Measurements from ENCODE around the gene CAPG. TPM values are rescaled to one million over a fixed set of nuclear protein-coding genes. Genes with fewer than 3 reads are reported as not detected.
"Not testable (repeated sequence)": the region's sequence is repeated elsewhere in the genome, so short reads cannot be mapped to it uniquely, and the experiment has no call there.

CAPG gene
- total RNA-seq, 1 donor from 2014 or later = 208 TPM

DNA sequence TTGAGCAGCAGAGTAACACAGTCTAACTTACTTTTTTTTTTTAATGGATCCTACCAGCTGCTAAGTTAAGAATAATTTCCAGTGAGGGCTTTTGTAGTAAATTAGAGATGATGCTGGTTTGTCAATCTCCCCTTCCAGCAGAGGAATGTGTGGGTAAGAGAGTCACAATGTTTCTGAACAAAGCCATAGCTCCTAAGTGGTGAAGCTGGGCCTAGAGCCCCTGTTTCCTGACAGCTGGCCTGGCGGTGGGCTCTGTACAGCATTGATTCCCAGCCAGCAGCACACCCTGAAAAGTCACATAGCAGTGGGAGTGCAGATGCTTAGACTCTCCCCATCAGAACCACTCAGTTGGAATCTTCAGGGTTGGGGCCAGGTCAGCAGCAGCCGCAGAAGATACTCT is 24.4 kb downstream of the CAPG start:
- TF ChIP-seq, protein P1, sequence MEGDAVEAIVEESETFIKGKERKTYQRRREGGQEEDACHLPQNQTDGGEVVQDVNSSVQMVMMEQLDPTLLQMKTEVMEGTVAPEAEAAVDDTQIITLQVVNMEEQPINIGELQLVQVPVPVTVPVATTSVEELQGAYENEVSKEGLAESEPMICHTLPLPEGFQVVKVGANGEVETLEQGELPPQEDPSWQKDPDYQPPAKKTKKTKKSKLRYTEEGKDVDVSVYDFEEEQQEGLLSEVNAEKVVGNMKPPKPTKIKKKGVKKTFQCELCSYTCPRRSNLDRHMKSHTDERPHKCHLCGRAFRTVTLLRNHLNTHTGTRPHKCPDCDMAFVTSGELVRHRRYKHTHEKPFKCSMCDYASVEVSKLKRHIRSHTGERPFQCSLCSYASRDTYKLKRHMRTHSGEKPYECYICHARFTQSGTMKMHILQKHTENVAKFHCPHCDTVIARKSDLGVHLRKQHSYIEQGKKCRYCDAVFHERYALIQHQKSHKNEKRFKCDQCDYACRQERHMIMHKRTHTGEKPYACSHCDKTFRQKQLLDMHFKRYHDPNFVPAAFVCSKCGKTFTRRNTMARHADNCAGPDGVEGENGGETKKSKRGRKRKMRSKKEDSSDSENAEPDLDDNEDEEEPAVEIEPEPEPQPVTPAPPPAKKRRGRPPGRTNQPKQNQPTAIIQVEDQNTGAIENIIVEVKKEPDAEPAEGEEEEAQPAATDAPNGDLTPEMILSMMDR (IDR thresholded peaks at IDR 0.05) = no peak
- ChIA-PET POLR2A (interaction anchor here (0.9 to 1.5 kb wide), 2 partner anchors 23 to 31 kb away, joined by 3 to 4 read pairs; partner anchors contain the start of genes ELMOD3 and RETSAT), CTCF (no interaction called here)
- H3K27me3 Mint-ChIP-seq = no peaks in the 10 kb centered on the region
- intact Hi-C loops (cut with micrococcal nuclease) = no loop called here
- peaks cover 67% of the 10 kb centered on the region for H3K36me3 Mint-ChIP-seq (ENCODE audit: low read depth)
- no peak for DNase-seq
- no peaks in the 10 kb centered on the region for H3K4me1 Mint-ChIP-seq
- no peak overlapping the region for H3K27ac Mint-ChIP-seq
- no peak overlapping the region for H3K4me3 Mint-ChIP-seq
- no peak for ATAC-seq (ENCODE audit: low read depth)
- H3K9me3 Mint-ChIP-seq = no peaks in the 10 kb centered on the region

DNA sequence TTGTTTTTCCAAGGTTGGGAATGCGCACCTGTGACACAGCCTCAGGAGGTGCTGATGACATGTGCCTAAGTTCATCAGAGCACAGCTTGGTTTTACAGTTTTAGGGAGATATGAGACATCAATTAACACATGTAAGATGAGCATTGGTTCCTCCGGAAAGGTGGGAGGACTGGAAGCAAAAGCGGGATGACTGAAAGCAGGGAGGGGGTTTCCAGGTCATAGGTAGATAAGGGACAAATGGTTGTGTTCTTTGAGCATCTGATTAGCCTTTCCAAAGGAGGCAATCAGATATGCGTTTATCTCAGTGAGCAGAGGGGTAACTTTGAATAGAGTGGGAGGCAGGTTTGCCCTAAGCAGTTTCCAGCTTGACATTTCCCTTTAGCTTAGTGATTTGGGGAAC is 26.3 kb downstream of the CAPG start:
- Mint-ChIP-seq H3K27me3 (no peaks in the 10 kb centered on the region), H3K4me1 (no peaks in the 10 kb centered on the region), H3K4me3 (no peak overlapping the region), H3K36me3 (ENCODE audit: low read depth) (peaks cover 63% of the 10 kb centered on the region), H3K27ac (no peak overlapping the region), H3K9me3 (no peaks in the 10 kb centered on the region)
- intact Hi-C loops (cut with micrococcal nuclease) = no loop called here
- DNase-seq (no peak), ATAC-seq (ENCODE audit: low read depth) (no peak)
- ChIA-PET POLR2A (interaction anchor here (1.3 kb wide), 1 partner anchor 8 kb away, joined by 6 read pairs; no protein-coding TSS in a partner anchor), CTCF (no interaction called here)
- TF ChIP-seq, protein P1 (IDR thresholded peaks at IDR 0.05) = no peak

DNA sequence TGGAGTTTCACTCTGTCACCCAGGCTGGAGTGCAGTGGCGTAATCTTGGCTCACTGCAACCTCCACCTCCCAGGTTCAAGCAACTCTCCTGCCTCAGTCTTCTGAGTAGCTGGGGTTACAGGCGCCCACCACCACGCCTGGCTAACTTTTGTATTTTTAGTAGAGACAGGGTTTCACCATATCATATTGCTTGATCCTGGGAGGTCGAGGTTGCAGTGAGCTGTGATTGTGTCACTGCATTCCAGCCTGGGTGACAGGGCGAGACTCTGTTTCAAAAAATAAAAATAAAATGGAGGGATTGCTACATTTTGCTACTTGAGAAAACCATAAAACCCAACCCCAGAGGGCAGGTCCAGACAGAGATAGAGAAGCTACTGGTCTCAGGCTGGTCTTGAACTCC is 27.0 kb downstream of the CAPG start:
- intact Hi-C loops (cut with micrococcal nuclease); H3K4me1 Mint-ChIP-seq: not testable (repeated sequence)
- peaks cover 63% of the 10 kb centered on the region for H3K36me3 Mint-ChIP-seq (ENCODE audit: low read depth)

GRCh38 chr2:85380048-85380447 is 30.1 kb downstream of the CAPG start:
- Mint-ChIP-seq H3K27me3 (no peaks in the 10 kb centered on the region), H3K9me3 (no peaks in the 10 kb centered on the region), H3K4me1 (no peaks in the 10 kb centered on the region), H3K4me3 (no peak overlapping the region), H3K27ac (no peak overlapping the region), H3K36me3 (ENCODE audit: low read depth) (peaks cover 62% of the 10 kb centered on the region)
- DNase-seq = no peak
- no peak for ATAC-seq (ENCODE audit: low read depth)
- intact Hi-C loops (cut with micrococcal nuclease) = no loop called here
- TF ChIP-seq, protein P1 (IDR thresholded peaks at IDR 0.05) = no peak
- CTCF ChIA-PET = no interaction called here
- POLR2A ChIA-PET = no interaction called here

More for the DNA sequence above, 27.0 kb downstream of the CAPG start:
- H3K9me3 Mint-ChIP-seq; DNase-seq; H3K4me3 Mint-ChIP-seq; H3K27ac Mint-ChIP-seq; ATAC-seq (ENCODE audit: low read depth); CTCF ChIA-PET; H3K27me3 Mint-ChIP-seq: not testable (repeated sequence)
- POLR2A ChIA-PET = interaction anchor here (0.6 to 1.3 kb wide), 3 partner anchors 9 to 158 kb away, joined by 4 to 6 read pairs (median 6); no protein-coding TSS in a partner anchor

GRCh38 chr2:85378257-85378656 is 31.9 kb downstream of the CAPG start:
- Mint-ChIP-seq H3K4me1 (no peaks in the 10 kb centered on the region), H3K4me3 (no peak overlapping the region), H3K27me3 (no peaks in the 10 kb centered on the region), H3K9me3 (peaks cover 3% of the 10 kb centered on the region), H3K27ac (no peak overlapping the region), H3K36me3 (ENCODE audit: low read depth) (peaks cover 58% of the 10 kb centered on the region)
- TF ChIP-seq, protein P1 (IDR thresholded peaks at IDR 0.05) = no peak
- ChIA-PET POLR2A (no interaction called here), CTCF (no interaction called here)
- intact Hi-C loops (cut with micrococcal nuclease) = no loop called here
- no peak for ATAC-seq (ENCODE audit: low read depth)
- no peak for DNase-seq

DNA sequence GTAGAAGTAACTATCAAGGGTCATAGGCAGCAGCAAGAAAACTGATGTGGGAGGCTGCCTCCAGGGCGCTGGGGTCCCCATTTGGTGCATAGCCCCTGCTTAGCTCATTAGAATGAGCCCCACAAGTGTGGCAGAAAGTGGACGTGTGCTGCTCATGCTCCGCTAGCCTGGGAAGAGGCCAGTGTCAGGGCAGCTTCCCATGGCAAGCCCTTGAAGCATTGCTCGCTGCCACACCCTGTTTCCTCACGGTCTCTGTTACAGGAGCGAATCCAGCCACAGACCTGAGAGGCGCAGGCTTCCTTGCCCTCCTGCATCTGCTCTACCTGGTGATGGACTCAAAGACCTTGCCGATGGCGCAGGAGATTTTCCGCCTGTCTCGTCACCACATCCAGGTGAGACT is 33.1 kb downstream of the CAPG start:
- CTCF ChIA-PET = no interaction called here
- H3K9me3 Mint-ChIP-seq = peaks cover 3% of the 10 kb centered on the region
- intact Hi-C loops (cut with micrococcal nuclease) = no loop called here
- ATAC-seq (ENCODE audit: low read depth) (no peak), DNase-seq (no peak)
- TF ChIP-seq, protein P1 (IDR thresholded peaks at IDR 0.05) = no peak
- no peaks in the 10 kb centered on the region for H3K4me1 Mint-ChIP-seq
- H3K27ac Mint-ChIP-seq = no peak overlapping the region
- peaks cover 55% of the 10 kb centered on the region for H3K36me3 Mint-ChIP-seq (ENCODE audit: low read depth)
- POLR2A ChIA-PET = no interaction called here
- H3K4me3 Mint-ChIP-seq = no peak overlapping the region
- H3K27me3 Mint-ChIP-seq = no peaks in the 10 kb centered on the region

Measured in activated B cell treated with CpG ODN at 0.5 μM for 24 hours (primary cell).